ENCODE results near the gene SNPH. TPM values are rescaled to one million over a fixed set of nuclear protein-coding genes. Genes with fewer than 3 reads are reported as not detected.
A peak's percentile ranks its signal among the peaks of the same experiment; 100 is the strongest.

The SNPH gene
- total RNA-seq, 1 experiment from 2014 or later = 3.0 TPM

DNA sequence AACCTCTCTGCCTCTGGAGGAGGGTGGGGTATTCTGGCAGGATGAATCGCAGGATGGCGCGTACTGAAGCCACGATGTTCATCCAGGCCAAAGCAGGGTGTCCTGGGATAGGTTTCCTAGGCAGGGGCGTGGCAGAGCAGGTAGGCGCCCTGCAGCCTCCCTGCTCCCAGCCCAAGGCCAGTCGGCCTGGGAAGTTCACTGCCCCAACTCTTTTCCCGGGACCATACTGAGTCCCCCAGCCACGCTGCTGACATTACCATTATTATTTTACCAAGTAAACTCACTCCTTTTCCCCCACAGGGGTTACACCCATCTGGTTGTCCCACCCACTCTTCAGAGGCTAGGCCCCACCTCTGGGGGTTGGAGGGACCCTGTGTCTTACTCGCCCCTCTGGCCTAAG, 41.1 kb downstream of the SNPH start:
- no peak for DNase-seq (ENCODE audit: low read depth)

- no peak for DNase-seq (ENCODE audit: low read depth)
Observed at GRCh38 chr20:1307571-1307971, 41.5 kb downstream of the SNPH start.

DNA sequence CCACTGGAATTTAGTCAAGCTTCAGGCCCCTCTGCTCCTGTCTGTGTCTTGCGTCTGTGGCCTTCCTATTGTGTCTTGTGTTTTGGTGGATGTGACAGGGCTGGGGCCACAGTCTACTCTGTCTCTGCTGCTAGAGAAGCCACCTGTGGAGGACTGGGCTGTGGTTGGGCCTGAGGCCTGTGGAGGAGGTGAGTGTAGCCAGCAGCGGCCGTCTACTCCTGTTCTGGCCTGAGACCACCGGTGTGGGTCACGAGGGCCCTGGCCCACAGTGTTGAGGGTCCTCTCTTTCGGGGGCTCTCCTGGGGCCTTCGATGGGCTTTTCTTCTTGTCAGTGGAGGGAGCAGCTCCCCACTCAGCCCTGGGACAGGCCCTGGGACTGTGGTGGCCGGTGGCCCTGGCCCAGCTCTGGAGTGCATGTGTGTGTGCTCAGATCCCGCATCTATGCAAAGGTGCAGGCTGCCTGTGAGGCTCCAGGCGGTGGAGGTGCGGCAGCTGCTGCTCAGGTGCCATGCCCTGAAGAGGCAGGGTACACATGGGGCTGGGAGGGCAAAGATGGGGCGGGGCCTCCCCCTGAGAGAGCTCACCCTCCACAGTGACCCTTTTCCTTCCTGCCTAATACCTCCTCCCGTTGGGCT, 42.1 kb downstream of the SNPH start:
- DNase-seq (ENCODE audit: low read depth) = no peak

GRCh38 chr20:1308702-1309095, 42.6 kb downstream of the SNPH start:
- no peak for DNase-seq (ENCODE audit: low read depth)

- DNase-seq (ENCODE audit: low read depth) = no peak
Observed at GRCh38 chr20:1309439-1309847, 43.3 kb downstream of the SNPH start.

GRCh38 chr20:1310071-1310470, 44.0 kb downstream of the SNPH start:
- DNase-seq (ENCODE audit: low read depth) = no peak

DNA sequence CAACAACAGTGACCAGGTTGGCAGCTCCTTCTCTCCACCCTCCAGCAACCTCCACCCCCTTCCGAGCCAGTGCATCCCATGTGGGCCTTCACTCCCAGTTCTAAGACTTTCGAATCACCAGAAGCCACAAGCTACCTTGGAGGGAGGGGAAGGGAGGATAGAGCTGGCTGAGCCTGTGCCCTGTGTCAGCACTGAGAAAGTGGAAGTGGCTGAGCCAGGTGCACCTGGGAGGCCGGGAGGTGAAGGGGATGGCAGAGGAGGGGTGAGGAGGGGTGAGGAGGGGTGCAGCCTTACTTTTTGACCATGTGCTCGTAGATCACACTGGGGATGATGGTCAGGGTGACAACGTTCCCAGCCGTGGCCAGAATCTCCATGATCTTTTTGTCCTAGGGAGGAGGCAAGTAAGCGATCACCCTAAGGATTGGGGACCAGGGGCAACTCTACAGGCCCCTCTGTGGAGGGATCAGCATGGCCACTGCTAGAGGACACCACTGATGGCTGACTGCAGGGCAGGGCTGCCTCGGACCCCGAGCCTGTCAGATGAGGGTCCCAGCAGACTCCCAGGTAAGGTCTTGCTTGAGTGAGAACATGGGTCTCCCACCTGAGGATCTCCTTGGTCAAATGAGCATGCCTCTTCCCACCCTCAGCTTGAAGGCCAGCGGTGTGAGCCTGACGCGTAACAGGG, 44.6 kb downstream of the SNPH start:
- DNase-seq (ENCODE audit: low read depth) = no peak

GRCh38 chr20:1312308-1312707, 46.2 kb downstream of the SNPH start:
- no peak for DNase-seq (ENCODE audit: low read depth)

DNA sequence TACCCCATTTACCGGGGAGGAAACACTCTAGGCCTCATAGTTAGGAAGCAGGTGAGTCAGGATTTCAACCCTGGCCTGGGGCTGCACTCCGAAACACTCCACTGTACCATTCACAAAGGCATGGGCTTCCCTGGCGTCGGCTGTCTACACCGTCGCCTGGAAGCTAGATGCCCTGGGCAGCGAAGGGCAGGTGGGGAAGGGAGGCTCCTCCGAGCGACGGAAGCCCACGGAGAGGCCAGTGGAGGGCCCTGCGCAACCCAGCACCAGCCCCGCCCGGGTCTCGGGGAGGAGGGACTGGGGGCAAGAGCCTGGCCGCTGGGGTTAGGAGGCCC, 46.8 kb downstream of the SNPH start:
- no peak for DNase-seq (ENCODE audit: low read depth)

- peak; percentile 73 for DNase-seq (ENCODE audit: low read depth)
Observed at GRCh38 chr20:1313236-1313964, 47.3 kb downstream of the SNPH start.

DNA sequence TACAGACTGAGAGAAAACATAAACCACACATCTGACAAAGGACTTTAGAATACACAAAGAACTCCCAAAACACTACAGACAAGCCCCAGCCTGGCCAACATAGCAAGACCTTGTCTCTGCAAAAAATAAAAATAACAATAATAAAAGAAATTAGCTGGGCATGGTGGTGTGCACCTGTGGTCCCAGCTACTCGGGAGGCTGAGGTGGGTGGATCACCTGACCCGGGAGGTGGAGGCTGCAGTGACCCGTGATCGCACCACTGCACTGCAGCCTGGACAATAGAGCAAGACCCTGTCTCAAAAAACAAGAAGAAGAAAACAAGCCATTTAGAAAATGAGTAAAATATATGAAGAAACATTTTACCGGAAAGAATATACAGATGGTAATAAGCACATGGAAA, 49.7 kb downstream of the SNPH start:
- no peak for DNase-seq (ENCODE audit: low read depth)

DNA sequence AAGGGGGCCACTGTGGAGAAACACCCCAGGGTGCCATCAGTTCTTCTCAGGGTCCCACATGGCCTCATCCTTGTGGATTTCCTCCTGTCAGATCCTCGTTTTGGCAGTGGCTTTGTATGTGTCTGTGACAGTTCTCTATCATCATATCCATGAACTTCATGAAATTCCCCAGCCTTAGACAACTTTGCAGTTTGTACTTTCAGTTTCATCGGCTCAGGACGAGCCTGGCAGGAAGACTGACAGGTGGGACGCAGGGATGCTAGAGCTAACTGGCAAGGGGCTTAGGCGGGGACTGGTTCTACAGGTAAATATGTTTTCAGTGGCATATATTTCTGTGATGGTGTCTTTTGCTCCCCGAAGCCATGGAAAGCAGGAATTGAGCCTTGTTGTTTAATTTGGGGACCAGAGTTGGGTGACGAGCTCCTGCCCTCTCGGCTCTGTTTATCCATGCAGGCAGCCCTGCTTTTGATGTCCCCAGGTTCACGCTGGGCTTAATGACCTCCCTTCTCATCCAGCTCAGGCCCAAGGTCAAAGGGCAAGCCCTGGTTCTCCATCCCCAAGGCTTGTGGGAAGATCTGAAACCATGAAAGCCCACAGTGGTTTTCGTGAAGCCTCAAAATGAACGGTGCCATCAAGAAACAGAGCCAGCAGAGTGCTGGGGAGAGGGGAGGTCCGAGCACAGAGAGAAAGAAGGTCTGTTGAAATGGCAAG, 51.6 kb downstream of the SNPH start:
- DNase-seq (ENCODE audit: low read depth) = no peak

GRCh38 chr20:1319051-1319450, 53.0 kb downstream of the SNPH start:
- peak; percentile 30 for DNase-seq (ENCODE audit: low read depth)

DNA sequence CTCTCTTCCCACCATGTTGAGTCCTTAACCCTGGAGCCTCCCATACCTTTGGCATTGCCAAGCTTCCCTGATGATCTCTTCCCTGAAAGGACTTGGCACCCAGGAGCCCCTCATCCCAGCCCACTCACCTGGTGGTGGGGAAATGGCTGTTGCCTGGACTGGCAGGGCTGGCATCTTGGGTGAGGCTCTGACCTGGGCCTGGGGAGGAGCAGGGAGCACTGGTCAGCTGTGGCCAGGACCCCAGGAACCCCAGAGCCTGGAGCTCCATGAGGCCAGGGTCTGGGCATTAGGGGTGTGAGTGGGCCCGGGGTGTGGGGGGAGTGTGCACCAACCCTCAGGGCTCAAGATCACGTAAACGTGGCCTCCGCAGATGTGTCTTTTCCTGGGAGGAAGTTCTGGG, 53.4 kb downstream of the SNPH start:
- no peak for DNase-seq (ENCODE audit: low read depth)

- DNase-seq (ENCODE audit: low read depth) = no peak
Observed at GRCh38 chr20:1320016-1320415, 53.9 kb downstream of the SNPH start.

GRCh38 chr20:1320902-1321653, 55.0 kb downstream of the SNPH start:
- DNase-seq (ENCODE audit: low read depth) = no peak

- no peak for DNase-seq (ENCODE audit: low read depth)
Observed at GRCh38 chr20:1321654-1321939, 55.5 kb downstream of the SNPH start.

DNA sequence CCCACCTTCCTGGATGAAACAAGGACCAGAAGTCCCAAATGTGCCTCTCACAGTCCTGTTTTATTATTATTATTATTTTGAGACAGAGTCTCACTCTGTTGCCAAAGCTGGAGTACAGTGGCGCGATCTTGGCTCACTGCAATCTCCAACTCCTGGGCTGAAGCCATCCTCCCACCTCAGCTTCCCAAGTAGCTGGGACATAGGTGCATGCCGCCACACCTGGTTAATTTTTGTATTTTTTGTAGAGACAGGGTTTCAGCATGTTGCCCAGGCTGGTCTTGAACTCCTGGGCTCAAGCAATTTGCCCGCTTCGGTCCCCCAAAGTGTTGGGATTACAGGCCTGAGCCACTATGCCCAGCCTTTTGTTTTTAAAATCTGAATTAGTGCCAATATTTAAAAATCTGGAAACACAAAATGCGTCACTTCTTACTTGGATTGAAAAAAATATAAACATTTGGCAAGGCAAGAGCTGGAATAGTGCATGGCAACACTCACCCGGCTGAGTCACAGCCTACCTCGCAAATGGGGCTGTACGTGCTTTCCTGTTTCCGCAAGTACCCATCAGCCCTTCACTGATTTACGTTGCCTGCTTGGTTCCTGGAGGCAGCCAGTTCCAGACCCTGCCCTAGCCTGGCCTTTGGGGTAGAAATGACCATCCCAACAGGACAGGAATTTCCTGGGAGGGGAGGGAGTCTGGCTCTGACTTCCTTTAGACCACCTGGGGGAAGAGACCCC, 56.6 kb downstream of the SNPH start:
- DNase-seq (ENCODE audit: low read depth) = peak; percentile 93

DNA sequence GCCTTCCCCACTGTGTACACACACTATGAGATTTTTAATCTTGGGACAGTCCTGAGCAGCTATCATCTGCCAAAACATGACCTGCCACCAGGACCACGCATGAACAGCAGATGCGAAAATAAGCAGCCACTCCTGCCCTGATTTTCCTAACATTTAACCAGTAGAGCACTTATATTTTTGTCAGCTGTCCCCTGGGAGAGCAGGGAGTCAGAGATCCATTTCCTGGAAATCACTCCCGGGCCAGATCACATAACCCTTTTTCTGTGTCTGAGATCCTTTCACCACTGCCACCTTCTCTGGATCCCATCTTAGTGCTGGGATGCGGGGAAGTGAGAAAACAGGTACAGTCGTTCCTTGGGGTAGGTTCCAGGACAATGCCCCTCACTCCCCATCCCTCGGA, 57.2 kb downstream of the SNPH start:
- DNase-seq (ENCODE audit: low read depth) = peak; percentile 26

DNA sequence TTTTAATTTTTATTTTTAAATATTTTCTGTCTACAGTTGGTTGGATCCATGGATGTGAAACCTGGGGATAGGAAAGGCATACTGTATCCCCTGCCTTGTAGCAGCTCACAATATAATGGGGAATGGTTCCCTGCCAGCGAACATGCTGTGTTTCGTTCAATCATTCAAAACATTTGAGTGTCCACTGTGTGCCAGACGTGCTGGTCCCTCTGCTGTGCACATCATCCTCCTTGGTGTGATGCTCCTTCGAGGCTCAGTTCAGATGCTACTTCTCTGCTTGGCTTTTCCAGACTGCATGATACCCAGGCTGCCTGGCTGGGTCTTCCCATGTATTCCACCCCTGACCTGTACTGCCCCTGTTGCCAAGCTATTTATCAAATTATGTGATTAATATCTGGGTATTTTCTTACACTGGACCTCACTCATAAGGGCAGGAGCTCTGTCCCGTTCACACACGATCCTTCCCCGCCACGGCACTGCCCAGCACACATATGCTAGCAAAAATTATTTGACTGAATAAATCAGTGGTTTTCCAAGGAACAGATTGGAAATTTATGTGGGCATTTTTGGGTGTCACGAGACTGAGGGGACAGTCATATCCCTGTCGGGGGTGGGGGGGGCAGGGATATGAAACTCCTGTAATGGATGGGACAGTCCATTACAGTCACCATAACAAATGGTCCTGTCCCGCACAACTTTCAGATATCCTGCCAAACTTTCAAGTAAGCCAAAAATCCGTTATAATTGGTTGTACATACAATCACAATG, 57.9 kb downstream of the SNPH start:
- DNase-seq (ENCODE audit: low read depth) = no peak

Measured in Daoy (cell line).